ENCODE measurements around the gene CPOX. TPM values are rescaled to one million over a fixed set of nuclear protein-coding genes. Genes with fewer than 3 reads are reported as not detected.
A peak's percentile ranks its signal among the peaks of the same experiment; 100 is the strongest.

Gene CPOX
- total RNA-seq, 1 experiment from 2014 or later = 24.2 TPM

- Histone ChIP-seq H3K27me3 (replicated peaks; ENCODE audit: control insufficient read depth, insufficient read depth, low read length) (no peaks in the 10 kb centered on the region), H3K4me1 (no peaks in the 10 kb centered on the region), H3K36me3 (ENCODE audit: control insufficient read depth, insufficient read depth, low read length) (no peaks in the 10 kb centered on the region), H3K9me3 (no peaks in the 10 kb centered on the region), H3K4me3 (ENCODE audit: low read depth, low read length) (no peak overlapping the region)
- intact Hi-C loops (cut with micrococcal nuclease; ENCODE audit: unreplicated experiment) = no loop called here
- Mint-ChIP-seq H3K4me3 (ENCODE audit: unreplicated experiment) (no peak overlapping the region), H3K36me3 (ENCODE audit: insufficient read depth, unreplicated experiment) (no peaks in the 10 kb centered on the region), H3K4me1 (ENCODE audit: low read depth, unreplicated experiment) (peaks cover 7% of the 10 kb centered on the region), H3K9me3 (ENCODE audit: unreplicated experiment) (no peaks in the 10 kb centered on the region), H3K27me3 (ENCODE audit: insufficient read depth, unreplicated experiment) (no peaks in the 10 kb centered on the region), H3K27ac (ENCODE audit: unreplicated experiment) (no peak overlapping the region)
- ChIA-PET POLR2A (no interaction called here), CTCF (no interaction called here)
- no TSS peak for BruUV-seq (replicated peaks)
- no peak for TF ChIP-seq CTCF (IDR thresholded peaks at IDR 0.05; ENCODE audit: insufficient read depth in 1 of 2, low read depth in 1 of 2, low read length in 1 of 2, severe bottlenecking in 1 of 2, unreplicated experiment in 1 of 2)
- no peak for DNase-seq
These were observed 47.5 kb downstream of the CPOX start for GRCh38 chr3:98545940-98546339.

GRCh38 chr3:98542623-98543022 is 50.8 kb downstream of the CPOX start:
- peak overlapping the region; percentile 35 for H3K27ac Mint-ChIP-seq (ENCODE audit: unreplicated experiment)
- POLR2A ChIA-PET = no interaction called here
- peaks cover 7% of the 10 kb centered on the region for H3K4me1 Mint-ChIP-seq (ENCODE audit: low read depth, unreplicated experiment)
- H3K9me3 Mint-ChIP-seq (ENCODE audit: unreplicated experiment) = no peaks in the 10 kb centered on the region
- Histone ChIP-seq H3K9me3 (no peaks in the 10 kb centered on the region), H3K27me3 (replicated peaks; ENCODE audit: control insufficient read depth, insufficient read depth, low read length) (no peaks in the 10 kb centered on the region), H3K4me1 (no peaks in the 10 kb centered on the region), H3K4me3 (ENCODE audit: low read depth, low read length) (no peak overlapping the region), H3K36me3 (ENCODE audit: control insufficient read depth, insufficient read depth, low read length) (no peaks in the 10 kb centered on the region)
- H3K36me3 Mint-ChIP-seq (ENCODE audit: insufficient read depth, unreplicated experiment) = no peaks in the 10 kb centered on the region
- no peak overlapping the region for H3K4me3 Mint-ChIP-seq (ENCODE audit: unreplicated experiment)
- no peak for TF ChIP-seq CTCF (IDR thresholded peaks at IDR 0.05; ENCODE audit: insufficient read depth in 1 of 2, low read depth in 1 of 2, low read length in 1 of 2, severe bottlenecking in 1 of 2, unreplicated experiment in 1 of 2)
- intact Hi-C loops (cut with micrococcal nuclease; ENCODE audit: unreplicated experiment) = no loop called here
- no TSS peak for BruUV-seq (replicated peaks)
- CTCF ChIA-PET = no interaction called here
- DNase-seq = no peak
- no peaks in the 10 kb centered on the region for H3K27me3 Mint-ChIP-seq (ENCODE audit: insufficient read depth, unreplicated experiment)

GRCh38 chr3:98541695-98542094 is 51.7 kb downstream of the CPOX start:
- Histone ChIP-seq H3K9me3 (no peaks in the 10 kb centered on the region), H3K27me3 (replicated peaks; ENCODE audit: control insufficient read depth, insufficient read depth, low read length) (no peaks in the 10 kb centered on the region), H3K4me1 (no peaks in the 10 kb centered on the region), H3K36me3 (ENCODE audit: control insufficient read depth, insufficient read depth, low read length) (no peaks in the 10 kb centered on the region), H3K4me3 (ENCODE audit: low read depth, low read length) (no peak overlapping the region)
- CTCF ChIA-PET = no interaction called here
- intact Hi-C loops (cut with micrococcal nuclease; ENCODE audit: unreplicated experiment) = no loop called here
- Mint-ChIP-seq H3K27me3 (ENCODE audit: insufficient read depth, unreplicated experiment) (no peaks in the 10 kb centered on the region), H3K27ac (ENCODE audit: unreplicated experiment) (no peak overlapping the region), H3K36me3 (ENCODE audit: insufficient read depth, unreplicated experiment) (no peaks in the 10 kb centered on the region), H3K9me3 (ENCODE audit: unreplicated experiment) (no peaks in the 10 kb centered on the region), H3K4me1 (ENCODE audit: low read depth, unreplicated experiment) (peaks cover 7% of the 10 kb centered on the region), H3K4me3 (ENCODE audit: unreplicated experiment) (no peak overlapping the region)
- no TSS peak for BruUV-seq (replicated peaks)
- POLR2A ChIA-PET = no interaction called here
- no peak for DNase-seq
- no peak for TF ChIP-seq CTCF (IDR thresholded peaks at IDR 0.05; ENCODE audit: insufficient read depth in 1 of 2, low read depth in 1 of 2, low read length in 1 of 2, severe bottlenecking in 1 of 2, unreplicated experiment in 1 of 2)

All from Caco-2 (cell line).